Measurements from ENCODE around the gene PRAMEF12.
"Not testable (repeated sequence)": the region's sequence is repeated elsewhere in the genome, so short reads cannot be mapped to it uniquely, and the experiment has no call there.

The PRAMEF12 gene

DNA sequence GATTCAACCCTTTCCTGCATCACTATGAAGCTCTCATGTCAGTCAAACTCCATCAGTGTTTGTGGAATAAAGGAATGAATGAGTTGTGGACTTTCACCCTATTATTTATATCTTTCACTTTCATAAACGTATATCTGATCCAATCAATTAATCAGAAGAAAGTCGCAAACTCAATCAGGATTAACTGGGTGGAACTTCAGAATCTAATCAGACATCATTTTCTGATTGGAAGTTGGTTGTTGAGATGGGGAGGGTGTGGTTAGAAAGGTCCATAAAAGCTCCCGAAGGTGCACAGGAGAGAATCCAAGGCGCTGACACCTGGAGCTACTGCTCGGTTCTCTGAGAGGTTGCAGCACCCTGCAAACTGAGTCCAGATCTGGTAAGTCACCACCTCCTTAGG, at the start of gene PRAMEF12:
TSS of gene PRAMEF12 (plus strand) at position 301 of the 400 bp plus-strand sequence. CDS start 1,130 bp downstream, outside the sequence.
- no peak within 1 kb of the TSS for H3K27ac ChIP-seq (ENCODE audit: low read depth, low read length)
- H3K79me2 ChIP-seq (ENCODE audit: control insufficient read depth, insufficient read depth, low read length, unreplicated experiment) = no peaks in the 10 kb centered on the region
- no peak within 1 kb of the TSS for H3K4me3 ChIP-seq (ENCODE audit: low read depth, low read length)
- peaks cover 7% of the 10 kb centered on the region; the same call in 1 of the 2 replicates for H3K27me3 ChIP-seq (ENCODE audit: insufficient read depth, low read length)
- no peaks in the 10 kb centered on the region for H3K36me3 ChIP-seq (ENCODE audit: insufficient read depth, low read length)
- H2AFZ ChIP-seq (ENCODE audit: low read length, unreplicated experiment) = no peak within 1 kb of the TSS
- H3K4me1 ChIP-seq (ENCODE audit: control insufficient read depth, insufficient read depth, low read length, unreplicated experiment) = no peaks in the 10 kb centered on the region

DNA sequence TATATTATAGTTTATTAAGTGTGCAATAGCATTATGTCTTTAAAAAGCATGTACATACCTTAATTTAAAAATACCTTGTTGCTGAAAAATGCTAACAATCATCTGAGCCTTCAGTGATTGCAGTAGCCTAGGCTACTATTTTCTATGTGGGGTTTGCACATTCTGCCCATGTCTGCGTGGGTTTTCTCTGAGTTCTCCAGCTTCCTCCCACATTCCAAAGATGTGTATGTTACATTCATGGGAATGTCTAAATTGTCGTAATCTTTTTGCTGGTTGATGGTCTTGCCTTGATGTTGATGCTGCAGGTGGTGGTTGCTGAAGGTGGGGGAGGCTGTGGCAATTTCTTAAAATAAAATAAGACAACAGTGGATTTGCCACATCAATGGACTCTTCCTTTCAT, 45.1 kb upstream of the PRAMEF12 start:
- Histone ChIP-seq H3K27ac (ENCODE audit: low read depth, low read length) (no peak overlapping the region), H3K27me3 (ENCODE audit: insufficient read depth, low read length) (no peaks in the 10 kb centered on the region), H3K4me1 (ENCODE audit: control insufficient read depth, insufficient read depth, low read length, unreplicated experiment) (no peaks in the 10 kb centered on the region), H3K36me3 (ENCODE audit: insufficient read depth, low read length) (no peaks in the 10 kb centered on the region), H3K79me2 (ENCODE audit: control insufficient read depth, insufficient read depth, low read length, unreplicated experiment) (no peaks in the 10 kb centered on the region), H3K4me3 (ENCODE audit: low read depth, low read length) (no peak overlapping the region), H2AFZ (ENCODE audit: low read length, unreplicated experiment) (no peak overlapping the region)

DNA sequence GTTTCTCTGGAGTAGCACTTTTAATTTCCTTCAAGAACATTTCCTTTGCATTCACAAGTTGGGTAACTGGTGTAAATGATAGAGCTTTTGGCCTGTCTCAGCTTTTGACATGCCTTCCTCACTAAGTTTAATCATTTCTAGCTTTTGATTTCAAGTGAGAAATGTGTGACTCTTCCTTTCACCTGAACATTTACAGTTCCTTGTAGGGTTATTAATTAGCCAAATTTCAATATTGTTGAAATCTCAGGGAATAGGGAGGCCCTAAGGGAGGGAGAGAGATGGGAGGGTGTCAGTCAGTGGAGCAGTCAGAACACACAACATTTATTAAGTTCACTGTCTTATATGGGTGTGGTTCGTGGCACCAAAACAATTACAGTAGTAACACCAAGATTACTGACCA, 43.4 kb upstream of the PRAMEF12 start:
- Histone ChIP-seq H3K27ac (ENCODE audit: low read depth, low read length) (no peak overlapping the region), H3K4me3 (ENCODE audit: low read depth, low read length) (no peak overlapping the region), H3K4me1 (ENCODE audit: control insufficient read depth, insufficient read depth, low read length, unreplicated experiment) (no peaks in the 10 kb centered on the region), H3K36me3 (ENCODE audit: insufficient read depth, low read length) (no peaks in the 10 kb centered on the region), H3K27me3 (ENCODE audit: insufficient read depth, low read length) (no peaks in the 10 kb centered on the region), H3K79me2 (ENCODE audit: control insufficient read depth, insufficient read depth, low read length, unreplicated experiment) (no peaks in the 10 kb centered on the region), H2AFZ (ENCODE audit: low read length, unreplicated experiment) (no peak overlapping the region)

GRCh38 chr1:12731084-12731483, 42.5 kb upstream of the PRAMEF12 start:
- not testable (repeated sequence) for H3K36me3 ChIP-seq (ENCODE audit: insufficient read depth, low read length); H3K27me3 ChIP-seq (ENCODE audit: insufficient read depth, low read length); H2AFZ ChIP-seq (ENCODE audit: low read length, unreplicated experiment); H3K27ac ChIP-seq (ENCODE audit: low read depth, low read length); H3K4me3 ChIP-seq (ENCODE audit: low read depth, low read length); H3K79me2 ChIP-seq (ENCODE audit: control insufficient read depth, insufficient read depth, low read length, unreplicated experiment); H3K4me1 ChIP-seq (ENCODE audit: control insufficient read depth, insufficient read depth, low read length, unreplicated experiment)

- no peak overlapping the region for H3K4me3 ChIP-seq (ENCODE audit: low read depth, low read length)
- 0 out of 2 replicates have a peak, but pooled peaks cover 2% of the 10 kb centered on the region for H3K27me3 ChIP-seq (ENCODE audit: insufficient read depth, low read length)
- H3K36me3 ChIP-seq (ENCODE audit: insufficient read depth, low read length) = no peaks in the 10 kb centered on the region
- H2AFZ ChIP-seq (ENCODE audit: low read length, unreplicated experiment) = no peak overlapping the region
- H3K4me1 ChIP-seq (ENCODE audit: control insufficient read depth, insufficient read depth, low read length, unreplicated experiment) = no peaks in the 10 kb centered on the region
- no peaks in the 10 kb centered on the region for H3K79me2 ChIP-seq (ENCODE audit: control insufficient read depth, insufficient read depth, low read length, unreplicated experiment)
- H3K27ac ChIP-seq (ENCODE audit: low read depth, low read length) = no peak overlapping the region
Measured at GRCh38 chr1:12734651-12735050, 38.9 kb upstream of the PRAMEF12 start.

GRCh38 chr1:12738934-12739333, 34.6 kb upstream of the PRAMEF12 start:
- Histone ChIP-seq H3K36me3 (ENCODE audit: insufficient read depth, low read length) (no peaks in the 10 kb centered on the region), H3K79me2 (ENCODE audit: control insufficient read depth, insufficient read depth, low read length, unreplicated experiment) (no peaks in the 10 kb centered on the region)

DNA sequence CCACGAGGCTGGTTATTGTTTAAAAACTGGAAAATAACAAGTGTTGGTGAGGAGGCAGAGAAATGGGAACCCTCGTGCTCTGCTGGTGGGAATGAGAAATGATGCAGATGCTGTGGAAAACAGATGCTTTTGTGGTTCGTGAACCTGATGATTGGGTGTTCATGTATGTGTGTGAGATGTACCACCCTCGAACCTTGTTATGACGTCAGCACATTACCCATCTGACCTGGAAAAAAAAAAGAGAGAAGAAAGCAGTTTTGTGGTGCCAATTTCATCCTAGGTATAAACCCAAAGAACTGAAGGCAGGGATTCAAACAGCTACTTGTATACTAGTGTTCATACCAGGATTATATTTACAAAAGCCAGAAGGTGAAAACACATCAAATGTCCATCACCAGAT, 33.9 kb upstream of the PRAMEF12 start:
- Histone ChIP-seq H3K27ac (ENCODE audit: low read depth, low read length) (no peak overlapping the region), H3K4me1 (ENCODE audit: control insufficient read depth, insufficient read depth, low read length, unreplicated experiment) (no peaks in the 10 kb centered on the region), H3K79me2 (ENCODE audit: control insufficient read depth, insufficient read depth, low read length, unreplicated experiment) (no peaks in the 10 kb centered on the region), H2AFZ (ENCODE audit: low read length, unreplicated experiment) (no peak overlapping the region), H3K4me3 (ENCODE audit: low read depth, low read length) (no peak overlapping the region), H3K36me3 (ENCODE audit: insufficient read depth, low read length) (no peaks in the 10 kb centered on the region), H3K27me3 (ENCODE audit: insufficient read depth, low read length) (0 out of 2 replicates have a peak, but pooled peaks cover 2% of the 10 kb centered on the region)

More at GRCh38 chr1:12738934-12739333, 34.6 kb upstream of the PRAMEF12 start:
- H2AFZ ChIP-seq (ENCODE audit: low read length, unreplicated experiment) = no peak overlapping the region
- 0 out of 2 replicates have a peak, but pooled peaks cover 2% of the 10 kb centered on the region for H3K27me3 ChIP-seq (ENCODE audit: insufficient read depth, low read length)
- H3K4me3 ChIP-seq (ENCODE audit: low read depth, low read length) = no peak overlapping the region
- H3K4me1 ChIP-seq (ENCODE audit: control insufficient read depth, insufficient read depth, low read length, unreplicated experiment) = no peaks in the 10 kb centered on the region
- H3K27ac ChIP-seq (ENCODE audit: low read depth, low read length) = no peak overlapping the region

GRCh38 chr1:12741946-12742345, 31.6 kb upstream of the PRAMEF12 start:
- no peak overlapping the region for H3K4me3 ChIP-seq (ENCODE audit: low read depth, low read length)
- H3K27ac ChIP-seq (ENCODE audit: low read depth, low read length) = no peak overlapping the region
- no peaks in the 10 kb centered on the region for H3K79me2 ChIP-seq (ENCODE audit: control insufficient read depth, insufficient read depth, low read length, unreplicated experiment)
- no peaks in the 10 kb centered on the region for H3K4me1 ChIP-seq (ENCODE audit: control insufficient read depth, insufficient read depth, low read length, unreplicated experiment)
- H3K27me3 ChIP-seq (ENCODE audit: insufficient read depth, low read length) = 0 out of 2 replicates have a peak, but pooled peaks cover 2% of the 10 kb centered on the region
- no peak overlapping the region for H2AFZ ChIP-seq (ENCODE audit: low read length, unreplicated experiment)
- H3K36me3 ChIP-seq (ENCODE audit: insufficient read depth, low read length) = no peaks in the 10 kb centered on the region

GRCh38 chr1:12745126-12745991, 28.2 kb upstream of the PRAMEF12 start:
- Histone ChIP-seq H2AFZ (ENCODE audit: low read length, unreplicated experiment) (no peak overlapping the region), H3K27me3 (ENCODE audit: insufficient read depth, low read length) (no peaks in the 10 kb centered on the region), H3K79me2 (ENCODE audit: control insufficient read depth, insufficient read depth, low read length, unreplicated experiment) (no peaks in the 10 kb centered on the region), H3K4me1 (ENCODE audit: control insufficient read depth, insufficient read depth, low read length, unreplicated experiment) (no peaks in the 10 kb centered on the region), H3K4me3 (ENCODE audit: low read depth, low read length) (no peak overlapping the region), H3K27ac (ENCODE audit: low read depth, low read length) (no peak overlapping the region), H3K36me3 (ENCODE audit: insufficient read depth, low read length) (no peaks in the 10 kb centered on the region)

GRCh38 chr1:12745992-12746323, 27.6 kb upstream of the PRAMEF12 start, which contains the start of gene CFAP107:
Gene CFAP107 (plus strand): TSS chr1:12746200. CDS start chr1:12746431, 231 bp downstream.
- Histone ChIP-seq H3K27me3 (ENCODE audit: insufficient read depth, low read length) (no peaks in the 10 kb centered on the region), H3K27ac (ENCODE audit: low read depth, low read length) (no peak within 1 kb of the TSS), H3K4me1 (ENCODE audit: control insufficient read depth, insufficient read depth, low read length, unreplicated experiment) (no peaks in the 10 kb centered on the region), H3K79me2 (ENCODE audit: control insufficient read depth, insufficient read depth, low read length, unreplicated experiment) (no peaks in the 10 kb centered on the region), H3K4me3 (ENCODE audit: low read depth, low read length) (no peak within 1 kb of the TSS), H3K36me3 (ENCODE audit: insufficient read depth, low read length) (no peaks in the 10 kb centered on the region), H2AFZ (ENCODE audit: low read length, unreplicated experiment) (no peak within 1 kb of the TSS)

- Histone ChIP-seq H3K4me3 (ENCODE audit: low read depth, low read length) (no peak overlapping the region), H3K36me3 (ENCODE audit: insufficient read depth, low read length) (no peaks in the 10 kb centered on the region), H3K27me3 (ENCODE audit: insufficient read depth, low read length) (no peaks in the 10 kb centered on the region; the same call in 1 of the 2 replicates), H3K79me2 (ENCODE audit: control insufficient read depth, insufficient read depth, low read length, unreplicated experiment) (no peaks in the 10 kb centered on the region), H3K4me1 (ENCODE audit: control insufficient read depth, insufficient read depth, low read length, unreplicated experiment) (no peaks in the 10 kb centered on the region), H3K27ac (ENCODE audit: low read depth, low read length) (no peak overlapping the region), H2AFZ (ENCODE audit: low read length, unreplicated experiment) (no peak overlapping the region)
Measured at GRCh38 chr1:12748778-12749355, 24.7 kb upstream of the PRAMEF12 start.
